GM23338 (cell line): ENCODE data around the gene SCIN. TPM values are rescaled to one million over a fixed set of nuclear protein-coding genes. Genes with fewer than 3 reads are reported as not detected.

ENCODE experiments used
- ATAC-seq: fragments of 200-7000 bp; cut with Tn5 transposase; 3 replicates; pipeline ENCODE4 v1.9.1; 2020
- DNase-seq: peaks from one replicate; pipeline ENCODE4 v3.0.0-alpha.2; 2015; ENCODE audit warnings: low spot score
- H2AFZ ChIP-seq: fragments of 200-600 bp; sonication (generic); 2 replicates; pipeline ENCODE4 v1.8.0; 2016; ENCODE audit warnings: antibody characterized with exemption, mild to moderate bottlenecking, moderate library complexity
- H3F3A ChIP-seq: fragments of 200-600 bp; sonication (generic); replicated peaks from 2 replicates; pipeline ENCODE4 v1.8.0; 2017; ENCODE audit warnings: antibody characterized with exemption, mixed run types, low read depth
- H3K27ac ChIP-seq: fragments of 200-600 bp; sonication (generic); 2 replicates; pipeline ENCODE4 v1.6.1; 2016; ENCODE audit warnings: low read depth
- H3K27me3 ChIP-seq: fragments of 200-600 bp; sonication (generic); 2 replicates; pipeline ENCODE4 v1.8.0; 2016; ENCODE audit warnings: mild to moderate bottlenecking, mixed run types, moderate library complexity; ENCODE audit not compliant: insufficient read depth
- H3K36me3 ChIP-seq: fragments of 200-600 bp; sonication (generic); 2 replicates; pipeline ENCODE4 v1.8.0; 2016; ENCODE audit warnings: mild to moderate bottlenecking; ENCODE audit not compliant: insufficient read depth
- H3K4me1 ChIP-seq: fragments of 200-600 bp; sonication (generic); 2 replicates; pipeline ENCODE4 v1.8.0; 2016; ENCODE audit warnings: mild to moderate bottlenecking, moderate library complexity; ENCODE audit not compliant: insufficient read depth
- H3K4me2 ChIP-seq: fragments of 200-600 bp; sonication (generic); 2 replicates; pipeline ENCODE4 v1.7.1; 2017; ENCODE audit warnings: mixed run types
- H3K4me3 ChIP-seq: fragments of 200-600 bp; sonication (generic); 2 replicates; pipeline ENCODE4 v1.6.1; 2016; ENCODE audit warnings: mixed run types
- H3K79me2 ChIP-seq: fragments of 200-600 bp; sonication (generic); replicated peaks from 2 replicates; pipeline ENCODE4 v1.8.0; 2017; ENCODE audit warnings: mild to moderate bottlenecking; ENCODE audit not compliant: insufficient read depth
- H3K9me2 ChIP-seq: fragments of 200-600 bp; sonication (generic); 2 replicates; pipeline ENCODE4 v1.8.0; 2017; ENCODE audit not compliant: insufficient read depth
- H4K20me1 ChIP-seq: fragments of 200-600 bp; sonication (generic); replicated peaks from 2 replicates; pipeline ENCODE4 v1.8.0; 2017; ENCODE audit warnings: mild to moderate bottlenecking; ENCODE audit not compliant: insufficient read depth
- H3K27ac Mint-ChIP-seq: 2 replicates; pipeline ENCODE4 v1.8.0; 2020; ENCODE audit warnings: inconsistent platforms, mild to moderate bottlenecking, moderate library complexity, mixed read lengths
- H3K27me3 Mint-ChIP-seq: 3 replicates; pipeline ENCODE4 v1.8.0; 2022; ENCODE audit warnings: low read depth, mild to moderate bottlenecking, moderate library complexity, mixed read lengths, inconsistent platforms; ENCODE audit not compliant: insufficient read depth, poor library complexity
- H3K36me3 Mint-ChIP-seq: 3 replicates; pipeline ENCODE4 v1.8.0; 2021; ENCODE audit warnings: low read depth, mild to moderate bottlenecking, inconsistent platforms, moderate library complexity, mixed read lengths
- H3K4me1 Mint-ChIP-seq: 3 replicates; pipeline ENCODE4 v1.8.0; 2020; ENCODE audit warnings: mild to moderate bottlenecking, inconsistent platforms, mixed read lengths
- H3K4me3 Mint-ChIP-seq: 3 replicates; pipeline ENCODE4 v1.8.0; 2021; ENCODE audit warnings: moderate library complexity, mild to moderate bottlenecking, inconsistent platforms, mixed read lengths
- H3K9me3 Mint-ChIP-seq: 3 replicates; pipeline ENCODE4 v1.8.0; 2020; ENCODE audit warnings: moderate library complexity, mild to moderate bottlenecking, inconsistent platforms, mixed read lengths
- EZH2 ChIP-seq: fragments of 200-600 bp; sonication (generic); IDR thresholded peaks from one replicate; pipeline ENCODE4 v1.8.0; 2017; ENCODE audit warnings: antibody characterized with exemption, mild to moderate bottlenecking, low read depth; ENCODE audit not compliant: unreplicated experiment
- JUNB ChIP-seq: IDR thresholded peaks from one replicate; pipeline ENCODE4 v1.6.1; 2016; ENCODE audit warnings: antibody characterized with exemption; ENCODE audit not compliant: unreplicated experiment
- POLR2AphosphoS5 ChIP-seq: IDR thresholded peaks from 2 replicates; pipeline ENCODE4 v1.6.1; 2016; ENCODE audit warnings: antibody characterized with exemption, low read depth
- STAT1 ChIP-seq: IDR thresholded peaks from one replicate; pipeline ENCODE4 v1.6.1; 2016; ENCODE audit warnings: antibody characterized with exemption; ENCODE audit not compliant: unreplicated experiment
- ZNF114 ChIP-seq: fragments of 250-450 bp; sonication (Bioruptor Pico); IDR thresholded peaks from 2 replicates; pipeline ENCODE4 v1.5.0; 2020; ENCODE audit warnings: mild to moderate bottlenecking, moderate library complexity
- ZNF331 ChIP-seq: fragments of 250-450 bp; sonication (Bioruptor Pico); IDR thresholded peaks from 2 replicates; pipeline ENCODE4 v1.5.0; 2020; ENCODE audit warnings: low read depth, mild to moderate bottlenecking, moderate library complexity
- polyA plus RNA-seq: library from polyadenylated mRNA; unstranded; fragments of >200 nt; fragmentation: Nextera tagmentation; extraction: Ambion mirVana; gene quantifications from 2 replicates; pipeline ENCODE4 v1.2.1, GENCODE V29; 2016
- total RNA-seq: library from RNA; depleted of rRNA; stranded (reverse); fragments of >200 nt; shearing (Covaris generic); gene quantifications from 2 replicates; pipeline ENCODE4 v1.2.3, GENCODE V29; 2014
- TF ChIP-seq, protein P1 (sequence below): fragments of 250-450 bp; sonication (Bioruptor Pico); IDR thresholded peaks from 2 replicates; pipeline ENCODE4 v1.5.0; 2020; ENCODE audit warnings: mild to moderate bottlenecking, moderate library complexity
- TF ChIP-seq, protein P2 (sequence below), 2 experiments: fragments of 200-600 bp in 1 of 2; sonication (generic) in 1 of 2; conservative IDR thresholded peaks; 2 replicates each; pipeline versions ENCODE4 v1.5.1 to v1.6.1; 2016 to 2017; ENCODE audit warnings: antibody characterized with exemption in 2 of 2, low read depth in 2 of 2, mild to moderate bottlenecking in 2 of 2, moderate library complexity in 1 of 2

The SCIN gene
- total and polyA plus RNA-seq, 2 experiments from 2014 or later: 0.80 to 0.92 TPM

DNA sequence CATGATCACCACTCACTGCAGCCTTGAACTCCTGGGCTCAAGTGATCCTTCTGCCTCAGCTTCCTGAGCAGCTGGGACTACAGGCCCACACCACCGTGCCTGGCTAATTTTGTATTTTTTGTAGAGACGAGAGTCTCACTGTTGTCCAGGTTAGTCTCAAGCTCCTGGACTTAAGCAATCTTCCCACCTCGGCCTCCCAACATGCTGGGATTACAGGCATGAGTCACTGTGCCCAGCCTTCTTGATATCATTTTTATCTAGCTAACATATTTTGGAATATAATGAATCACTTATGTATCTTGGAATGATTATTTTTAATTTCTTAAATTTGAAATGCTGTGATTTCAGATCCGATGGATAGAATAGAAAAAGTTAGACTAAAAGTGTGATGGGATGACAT is 135.4 kb downstream of the SCIN start:
- no peaks in the 10 kb centered on the region for H3K27me3 Mint-ChIP-seq
- DNase-seq: no peak
- no peaks in the 10 kb centered on the region for H3K79me2 ChIP-seq
- H3F3A ChIP-seq: no peaks in the 10 kb centered on the region
- no peaks in the 10 kb centered on the region for H3K27me3 ChIP-seq
- no peaks in the 10 kb centered on the region for H3K36me3 ChIP-seq
- no peak overlapping the region for H3K4me2 ChIP-seq
- no peak for ATAC-seq
- H3K27ac ChIP-seq: no peak overlapping the region
- H3K9me3 Mint-ChIP-seq: peaks cover 16% of the 10 kb centered on the region
- no peak overlapping the region for H3K27ac Mint-ChIP-seq
- H3K4me3 Mint-ChIP-seq: no peak overlapping the region
- no peaks in the 10 kb centered on the region for H3K9me2 ChIP-seq
- H3K4me1 ChIP-seq: 0 out of 2 replicates have a peak, but pooled peaks cover 4% of the 10 kb centered on the region
- peaks cover 17% of the 10 kb centered on the region for H3K36me3 Mint-ChIP-seq
- no peak overlapping the region for H3K4me3 ChIP-seq
- peaks cover 7% of the 10 kb centered on the region for H3K4me1 Mint-ChIP-seq
- no peaks in the 10 kb centered on the region for H4K20me1 ChIP-seq
- TF ChIP-seq POLR2AphosphoS5: no peak
- TF ChIP-seq, protein P1, sequence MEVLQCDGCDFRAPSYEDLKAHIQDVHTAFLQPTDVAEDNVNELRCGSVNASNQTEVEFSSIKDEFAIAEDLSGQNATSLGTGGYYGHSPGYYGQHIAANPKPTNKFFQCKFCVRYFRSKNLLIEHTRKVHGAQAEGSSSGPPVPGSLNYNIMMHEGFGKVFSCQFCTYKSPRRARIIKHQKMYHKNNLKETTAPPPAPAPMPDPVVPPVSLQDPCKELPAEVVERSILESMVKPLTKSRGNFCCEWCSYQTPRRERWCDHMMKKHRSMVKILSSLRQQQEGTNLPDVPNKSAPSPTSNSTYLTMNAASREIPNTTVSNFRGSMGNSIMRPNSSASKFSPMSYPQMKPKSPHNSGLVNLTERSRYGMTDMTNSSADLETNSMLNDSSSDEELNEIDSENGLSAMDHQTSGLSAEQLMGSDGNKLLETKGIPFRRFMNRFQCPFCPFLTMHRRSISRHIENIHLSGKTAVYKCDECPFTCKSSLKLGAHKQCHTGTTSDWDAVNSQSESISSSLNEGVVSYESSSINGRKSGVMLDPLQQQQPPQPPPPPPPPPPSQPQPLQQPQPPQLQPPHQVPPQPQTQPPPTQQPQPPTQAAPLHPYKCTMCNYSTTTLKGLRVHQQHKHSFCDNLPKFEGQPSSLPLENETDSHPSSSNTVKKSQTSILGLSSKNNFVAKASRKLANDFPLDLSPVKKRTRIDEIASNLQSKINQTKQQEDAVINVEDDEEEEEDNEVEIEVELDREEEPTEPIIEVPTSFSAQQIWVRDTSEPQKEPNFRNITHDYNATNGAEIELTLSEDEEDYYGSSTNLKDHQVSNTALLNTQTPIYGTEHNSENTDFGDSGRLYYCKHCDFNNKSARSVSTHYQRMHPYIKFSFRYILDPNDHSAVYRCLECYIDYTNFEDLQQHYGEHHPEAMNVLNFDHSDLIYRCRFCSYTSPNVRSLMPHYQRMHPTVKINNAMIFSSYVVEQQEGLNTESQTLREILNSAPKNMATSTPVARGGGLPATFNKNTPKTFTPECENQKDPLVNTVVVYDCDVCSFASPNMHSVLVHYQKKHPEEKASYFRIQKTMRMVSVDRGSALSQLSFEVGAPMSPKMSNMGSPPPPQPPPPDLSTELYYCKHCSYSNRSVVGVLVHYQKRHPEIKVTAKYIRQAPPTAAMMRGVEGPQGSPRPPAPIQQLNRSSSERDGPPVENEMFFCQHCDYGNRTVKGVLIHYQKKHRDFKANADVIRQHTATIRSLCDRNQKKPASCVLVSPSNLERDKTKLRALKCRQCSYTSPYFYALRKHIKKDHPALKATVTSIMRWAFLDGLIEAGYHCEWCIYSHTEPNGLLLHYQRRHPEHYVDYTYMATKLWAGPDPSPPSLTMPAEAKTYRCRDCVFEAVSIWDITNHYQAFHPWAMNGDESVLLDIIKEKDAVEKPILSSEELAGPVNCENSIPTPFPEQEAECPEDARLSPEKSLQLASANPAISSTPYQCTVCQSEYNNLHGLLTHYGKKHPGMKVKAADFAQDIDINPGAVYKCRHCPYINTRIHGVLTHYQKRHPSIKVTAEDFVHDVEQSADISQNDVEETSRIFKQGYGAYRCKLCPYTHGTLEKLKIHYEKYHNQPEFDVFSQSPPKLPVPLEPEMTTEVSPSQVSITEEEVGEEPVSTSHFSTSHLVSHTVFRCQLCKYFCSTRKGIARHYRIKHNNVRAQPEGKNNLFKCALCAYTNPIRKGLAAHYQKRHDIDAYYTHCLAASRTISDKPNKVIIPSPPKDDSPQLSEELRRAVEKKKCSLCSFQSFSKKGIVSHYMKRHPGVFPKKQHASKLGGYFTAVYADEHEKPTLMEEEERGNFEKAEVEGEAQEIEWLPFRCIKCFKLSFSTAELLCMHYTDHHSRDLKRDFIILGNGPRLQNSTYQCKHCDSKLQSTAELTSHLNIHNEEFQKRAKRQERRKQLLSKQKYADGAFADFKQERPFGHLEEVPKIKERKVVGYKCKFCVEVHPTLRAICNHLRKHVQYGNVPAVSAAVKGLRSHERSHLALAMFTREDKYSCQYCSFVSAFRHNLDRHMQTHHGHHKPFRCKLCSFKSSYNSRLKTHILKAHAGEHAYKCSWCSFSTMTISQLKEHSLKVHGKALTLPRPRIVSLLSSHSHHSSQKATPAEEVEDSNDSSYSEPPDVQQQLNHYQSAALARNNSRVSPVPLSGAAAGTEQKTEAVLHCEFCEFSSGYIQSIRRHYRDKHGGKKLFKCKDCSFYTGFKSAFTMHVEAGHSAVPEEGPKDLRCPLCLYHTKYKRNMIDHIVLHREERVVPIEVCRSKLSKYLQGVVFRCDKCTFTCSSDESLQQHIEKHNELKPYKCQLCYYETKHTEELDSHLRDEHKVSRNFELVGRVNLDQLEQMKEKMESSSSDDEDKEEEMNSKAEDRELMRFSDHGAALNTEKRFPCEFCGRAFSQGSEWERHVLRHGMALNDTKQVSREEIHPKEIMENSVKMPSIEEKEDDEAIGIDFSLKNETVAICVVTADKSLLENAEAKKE (CRISPR knock-in tag): no peak
- no peak for TF ChIP-seq ZNF114 (CRISPR knock-in tag)
- no peak for TF ChIP-seq ZNF331 (CRISPR knock-in tag)
- no peak for TF ChIP-seq JUNB
- TF ChIP-seq STAT1: no peak
- TF ChIP-seq EZH2: no peak
- TF ChIP-seq, protein P2, sequence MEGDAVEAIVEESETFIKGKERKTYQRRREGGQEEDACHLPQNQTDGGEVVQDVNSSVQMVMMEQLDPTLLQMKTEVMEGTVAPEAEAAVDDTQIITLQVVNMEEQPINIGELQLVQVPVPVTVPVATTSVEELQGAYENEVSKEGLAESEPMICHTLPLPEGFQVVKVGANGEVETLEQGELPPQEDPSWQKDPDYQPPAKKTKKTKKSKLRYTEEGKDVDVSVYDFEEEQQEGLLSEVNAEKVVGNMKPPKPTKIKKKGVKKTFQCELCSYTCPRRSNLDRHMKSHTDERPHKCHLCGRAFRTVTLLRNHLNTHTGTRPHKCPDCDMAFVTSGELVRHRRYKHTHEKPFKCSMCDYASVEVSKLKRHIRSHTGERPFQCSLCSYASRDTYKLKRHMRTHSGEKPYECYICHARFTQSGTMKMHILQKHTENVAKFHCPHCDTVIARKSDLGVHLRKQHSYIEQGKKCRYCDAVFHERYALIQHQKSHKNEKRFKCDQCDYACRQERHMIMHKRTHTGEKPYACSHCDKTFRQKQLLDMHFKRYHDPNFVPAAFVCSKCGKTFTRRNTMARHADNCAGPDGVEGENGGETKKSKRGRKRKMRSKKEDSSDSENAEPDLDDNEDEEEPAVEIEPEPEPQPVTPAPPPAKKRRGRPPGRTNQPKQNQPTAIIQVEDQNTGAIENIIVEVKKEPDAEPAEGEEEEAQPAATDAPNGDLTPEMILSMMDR (conservative IDR thresholded peaks at IDR 0.05; ENCODE audit: low read depth in 2 of 2): no peak
- H2AFZ ChIP-seq: no peak overlapping the region
